Keratinocyte (primary cell): ENCODE results near the gene USP48.

ENCODE experiments used
- CTCF ChIP-seq, 3 experiments: IDR thresholded peaks in 1 of 3; conservative IDR thresholded peaks in 1 of 3; optimal IDR thresholded peaks in 1 of 3; 2 replicates in 2 of 3; 3 replicates in 1 of 3; pipeline versions ENCODE3 to v1.5.1; 2011; ENCODE audit warnings: low read length in 3 of 3, mild to moderate bottlenecking in 3 of 3, moderate library complexity in 2 of 3, control low read depth in 1 of 3, inconsistent platforms in 1 of 3; ENCODE audit not compliant: insufficient read depth in 2 of 3; ENCODE audit errors: extremely low read depth in 1 of 3
- EZH2 ChIP-seq: IDR thresholded peaks from one replicate; pipeline ENCODE4 v1.6.1; 2012; ENCODE audit warnings: inconsistent platforms, mild to moderate bottlenecking, low read length, moderate library complexity

- TF ChIP-seq EZH2 = peak; percentile 58
- TF ChIP-seq CTCF (optimal IDR thresholded peaks at IDR 0.05 in 1 of 3, IDR thresholded peaks at IDR 0.05 in 1 of 3, conservative IDR thresholded peaks at IDR 0.05 in 1 of 3; ENCODE audit: extremely low read depth in 1 of 3, insufficient read depth in 2 of 3, low read length in 3 of 3) = no peak
Observed at GRCh38 chr1:21668232-21668950, 114.6 kb downstream of the USP48 start.
